Activated CD4-positive, CD25-positive, alpha-beta regulatory T cell (primary cell): ENCODE data around the gene SLC35A3.
"Not testable (repeated sequence)": the region's sequence is repeated elsewhere in the genome, so short reads cannot be mapped to it uniquely, and the experiment has no call there.

Source experiments
- DNase-seq, 4 experiments: peaks; one replicate each; lab custom pipeline; 2025; lab: John Stamatoyannopoulos, UW

Gene SLC35A3

DNA sequence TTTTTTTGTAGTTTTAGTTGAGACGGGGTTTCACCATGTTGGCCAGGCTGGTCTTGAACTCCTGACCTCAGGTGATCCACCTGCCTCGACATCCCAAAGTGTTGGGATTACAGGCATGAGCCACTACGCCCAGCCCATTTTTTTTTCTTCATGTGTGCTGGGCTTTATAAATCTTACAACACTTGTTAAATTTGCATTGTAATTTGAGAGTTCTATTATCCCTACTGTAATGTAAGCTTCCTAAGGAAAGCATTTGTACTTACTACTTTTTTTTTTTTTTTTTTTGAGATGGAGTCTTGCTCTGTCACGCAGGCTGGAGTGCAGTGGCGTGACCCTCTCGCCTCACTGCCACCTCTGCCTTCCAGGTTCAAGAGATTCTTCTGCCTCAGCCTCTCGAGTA lies 2.3 kb downstream of the SLC35A3 start:
- not testable (repeated sequence) for DNase-seq

- DNase-seq, result no peak
Measured at GRCh38 chr1:99975529-99975928, 5.7 kb downstream of the SLC35A3 start.

DNA sequence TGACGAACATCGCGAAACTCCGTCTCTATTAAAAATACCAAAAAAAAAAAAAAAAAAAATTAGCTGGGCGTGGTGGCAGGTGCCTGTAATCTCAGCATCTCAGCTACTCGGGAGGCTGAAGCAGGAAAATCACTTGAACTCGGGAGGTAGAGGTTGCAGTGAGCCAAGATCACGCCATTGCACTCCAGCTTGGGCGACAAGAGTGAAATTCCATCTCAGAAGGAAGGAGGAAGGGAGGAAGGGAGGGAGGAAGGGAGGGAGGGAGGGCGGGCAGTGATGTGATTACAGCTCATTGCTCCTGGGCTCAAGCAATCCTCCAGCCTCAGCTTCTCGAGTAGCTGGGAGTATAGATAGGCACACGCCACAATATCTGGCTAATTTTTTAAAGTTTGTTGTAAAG lies 7.5 kb downstream of the SLC35A3 start:
- DNase-seq, result not testable (repeated sequence)

- DNase-seq, result no peak
Measured at GRCh38 chr1:99978218-99978617, 8.4 kb downstream of the SLC35A3 start.

GRCh38 chr1:99979091-99979490 lies 9.3 kb downstream of the SLC35A3 start:
- no peak for DNase-seq

DNA sequence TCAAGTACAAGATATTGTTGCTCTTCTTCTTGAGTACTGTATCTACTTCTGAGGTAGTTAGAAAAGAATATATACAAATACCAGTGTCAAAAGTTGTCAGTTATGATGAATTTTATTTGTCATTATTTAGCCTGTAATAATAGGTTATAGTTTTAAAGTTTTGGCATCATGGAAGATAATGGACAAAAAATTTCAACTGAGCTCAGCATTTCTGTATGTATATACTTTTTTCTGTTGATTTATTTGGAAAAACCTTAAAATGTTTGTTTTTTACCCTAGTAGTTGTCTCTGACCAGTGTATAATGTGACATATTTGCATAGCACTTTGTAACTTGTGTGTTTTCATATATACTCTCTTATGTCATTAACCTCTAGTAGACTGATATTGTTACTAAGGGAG lies 11.1 kb downstream of the SLC35A3 start:
- no peak for DNase-seq

- no peak for DNase-seq
Measured at GRCh38 chr1:99986656-99987225, 16.9 kb downstream of the SLC35A3 start.

DNA sequence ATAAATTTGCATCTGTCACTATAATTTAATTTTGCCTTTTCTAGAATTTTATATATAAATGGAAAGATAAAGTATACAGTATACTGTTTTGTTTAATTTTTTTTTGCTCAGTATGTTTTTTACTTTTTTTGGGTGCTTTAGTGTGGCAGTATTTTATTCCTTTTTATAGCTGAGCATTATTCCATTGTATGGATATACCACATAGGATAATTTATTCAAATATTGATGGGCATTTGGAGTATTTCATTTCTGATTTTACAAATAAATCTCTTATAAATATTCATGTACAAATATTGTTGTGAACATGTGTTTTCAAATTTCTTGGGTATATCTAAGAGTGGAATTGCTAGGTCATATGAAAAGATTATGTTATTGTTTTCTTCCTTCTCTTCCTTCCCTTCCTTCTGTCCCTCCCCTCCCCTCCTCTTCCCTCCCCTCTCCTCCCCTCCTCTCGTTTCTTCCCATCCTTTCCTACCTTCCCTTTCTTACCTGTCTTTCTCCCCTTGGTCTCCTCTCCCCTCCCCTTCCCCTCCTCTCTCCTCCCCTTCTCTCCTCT lies 18.5 kb downstream of the SLC35A3 start:
- no peak for DNase-seq

GRCh38 chr1:99992044-99992722 lies 22.4 kb downstream of the SLC35A3 start:
- no peak for DNase-seq

GRCh38 chr1:99992760-99993467 lies 23.1 kb downstream of the SLC35A3 start:
- DNase-seq, result no peak

DNA sequence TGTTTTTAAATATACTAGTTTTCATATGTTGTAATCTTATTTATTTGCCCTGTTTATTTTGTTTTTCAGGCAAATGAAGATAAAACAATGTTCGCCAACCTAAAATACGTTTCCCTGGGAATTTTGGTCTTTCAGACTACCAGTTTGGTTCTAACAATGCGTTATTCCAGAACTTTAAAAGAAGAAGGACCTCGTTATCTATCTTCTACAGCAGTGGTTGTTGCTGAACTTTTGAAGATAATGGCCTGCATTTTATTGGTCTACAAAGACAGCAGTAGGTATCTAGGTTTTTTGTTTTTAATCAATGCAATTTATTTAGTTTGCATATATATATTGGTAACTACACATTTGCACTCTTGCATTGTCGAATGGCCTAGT lies 23.7 kb downstream of the SLC35A3 start:
- no peak for DNase-seq

DNA sequence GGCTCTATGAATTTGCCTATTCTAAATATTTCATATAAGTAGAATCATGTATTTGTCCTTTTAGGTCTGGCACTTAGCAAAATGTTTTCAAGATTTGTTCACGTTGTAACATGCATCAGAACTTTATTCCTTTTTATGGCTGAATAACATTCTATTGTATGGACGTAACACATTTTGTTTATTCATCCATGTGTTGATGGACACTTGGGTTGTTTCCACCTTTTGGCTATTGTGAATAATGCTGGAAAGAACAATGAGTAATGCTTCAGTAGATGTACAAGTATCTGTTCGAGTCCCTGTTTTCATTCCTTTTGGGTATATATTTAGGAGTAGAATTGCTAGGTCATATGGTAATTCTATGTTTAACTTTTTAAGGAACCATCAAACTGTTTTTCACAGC lies 24.7 kb downstream of the SLC35A3 start:
- DNase-seq, result no peak

GRCh38 chr1:99996951-99997350 lies 27.2 kb downstream of the SLC35A3 start:
- no peak for DNase-seq

- no peak for DNase-seq
Measured at GRCh38 chr1:100001462-100001861, 31.7 kb downstream of the SLC35A3 start.

DNA sequence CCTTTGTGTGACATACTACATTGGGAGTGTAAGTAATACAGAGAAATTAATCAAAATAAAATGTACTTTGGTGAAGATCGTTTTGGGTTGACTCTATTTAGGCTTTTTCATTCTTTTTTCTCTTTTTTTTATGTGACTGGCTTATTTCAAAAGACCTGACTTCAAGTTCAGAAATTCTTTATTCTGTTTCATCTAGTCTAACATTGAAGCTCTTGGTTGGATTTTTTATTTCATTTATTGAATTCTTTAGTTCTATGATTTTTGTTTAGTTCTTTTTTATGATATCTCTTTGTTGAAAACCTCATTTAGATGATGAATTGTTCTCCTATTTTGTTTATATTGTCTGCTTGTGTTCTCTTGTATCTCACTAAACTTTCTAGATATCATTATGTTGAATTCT lies 35.6 kb downstream of the SLC35A3 start:
- no peak for DNase-seq

- no peak for DNase-seq
Measured at GRCh38 chr1:100006688-100007087, 36.9 kb downstream of the SLC35A3 start.

DNA sequence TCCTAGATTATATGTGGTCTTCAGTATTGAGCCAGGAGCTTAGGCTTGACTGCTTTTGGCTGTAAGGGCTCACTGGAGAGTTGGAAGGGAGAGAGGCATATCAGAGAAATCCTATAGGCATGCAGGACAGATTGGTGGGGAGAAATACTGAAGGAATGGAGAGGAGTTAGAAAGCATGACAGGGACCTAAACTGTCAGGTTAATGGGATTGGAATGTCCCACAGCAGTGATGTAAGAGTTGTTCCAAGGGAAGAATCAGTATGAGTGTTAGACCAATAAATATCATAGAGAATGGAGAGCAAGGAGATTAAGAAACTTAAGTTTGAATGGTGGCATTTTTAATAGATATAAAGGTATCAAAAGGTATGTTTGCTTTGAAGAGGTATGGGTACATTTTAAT lies 39.7 kb downstream of the SLC35A3 start:
- DNase-seq, result no peak

DNA sequence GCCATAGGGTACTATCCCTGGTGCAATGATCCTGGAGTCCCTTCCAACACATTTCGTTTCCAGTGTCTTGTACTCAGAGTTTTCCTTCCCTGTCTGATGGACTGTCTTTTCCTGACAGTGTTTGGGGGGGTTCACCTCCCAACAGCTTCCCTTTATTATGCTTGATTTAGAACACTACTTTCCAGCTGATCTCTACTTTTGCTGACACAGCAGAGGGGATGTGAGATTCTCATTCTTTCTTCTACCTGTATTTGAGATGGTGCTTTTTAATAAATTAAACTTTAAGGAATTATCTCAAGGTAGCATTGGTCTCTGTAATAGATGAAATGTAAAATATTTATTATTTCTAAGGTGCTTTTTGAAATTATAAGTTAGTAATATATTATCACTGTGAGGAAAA lies 41.0 kb downstream of the SLC35A3 start:
- no peak for DNase-seq

GRCh38 chr1:100019220-100019619 lies 49.4 kb downstream of the SLC35A3 start:
- DNase-seq, result no peak

DNA sequence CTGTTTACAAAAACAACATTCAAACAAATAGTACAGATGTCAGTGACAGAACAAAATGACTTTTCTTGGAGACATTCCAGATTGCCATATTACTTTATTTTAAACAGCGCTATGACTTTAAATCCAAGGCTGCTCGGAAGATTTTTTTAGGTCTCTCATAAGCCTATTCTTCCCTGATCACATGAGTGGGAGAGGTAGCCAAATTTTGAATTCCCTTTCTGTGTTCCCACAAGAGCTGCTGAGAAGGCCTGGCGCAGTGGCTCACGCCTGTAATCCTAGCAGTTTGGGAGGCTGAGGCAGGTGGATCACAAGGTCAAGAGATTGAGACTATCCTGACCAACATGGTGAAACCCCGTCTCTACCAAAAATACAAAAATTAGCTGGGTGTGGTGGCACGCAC lies 53.7 kb downstream of the SLC35A3 start:
- DNase-seq, result no peak

DNA sequence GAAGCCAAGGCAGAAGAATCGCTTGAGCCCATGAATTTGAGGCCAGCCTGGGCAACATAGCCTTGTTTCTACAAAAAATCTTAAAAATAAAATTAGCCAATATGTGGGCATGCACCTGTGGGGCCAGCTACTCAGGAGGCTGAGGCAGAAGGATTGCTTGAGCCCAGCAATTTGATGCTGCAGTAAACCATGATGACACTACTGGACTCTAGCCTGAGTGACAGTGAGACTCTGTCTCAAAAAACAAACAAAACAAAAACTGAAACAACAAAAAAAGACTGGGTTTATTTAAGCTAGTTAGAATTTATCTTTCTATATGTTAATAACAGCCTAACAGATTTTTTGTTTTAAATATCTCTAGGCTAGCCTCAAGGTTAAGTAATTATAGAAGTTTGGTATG lies 57.4 kb downstream of the SLC35A3 start:
- no peak for DNase-seq

DNA sequence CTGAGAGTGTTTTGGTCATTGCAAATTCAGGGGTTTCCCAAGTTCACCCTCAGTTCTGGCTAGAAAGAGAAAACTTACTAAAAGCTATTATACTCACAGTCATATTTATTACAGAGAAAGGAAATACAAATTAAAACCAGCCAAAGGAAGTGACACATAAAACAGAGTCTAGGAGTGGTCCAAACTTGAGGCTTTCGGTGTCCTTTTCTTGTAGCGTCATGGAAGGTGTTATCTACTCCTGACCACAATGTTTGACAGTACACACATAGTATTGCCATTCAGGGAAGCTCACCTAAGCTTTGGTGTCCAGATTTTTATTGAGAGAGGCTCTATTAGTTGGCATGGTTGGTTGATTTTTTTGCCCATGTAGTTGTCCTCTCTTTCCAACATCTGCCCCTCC lies 59.0 kb downstream of the SLC35A3 start:
- DNase-seq, result no peak

DNA sequence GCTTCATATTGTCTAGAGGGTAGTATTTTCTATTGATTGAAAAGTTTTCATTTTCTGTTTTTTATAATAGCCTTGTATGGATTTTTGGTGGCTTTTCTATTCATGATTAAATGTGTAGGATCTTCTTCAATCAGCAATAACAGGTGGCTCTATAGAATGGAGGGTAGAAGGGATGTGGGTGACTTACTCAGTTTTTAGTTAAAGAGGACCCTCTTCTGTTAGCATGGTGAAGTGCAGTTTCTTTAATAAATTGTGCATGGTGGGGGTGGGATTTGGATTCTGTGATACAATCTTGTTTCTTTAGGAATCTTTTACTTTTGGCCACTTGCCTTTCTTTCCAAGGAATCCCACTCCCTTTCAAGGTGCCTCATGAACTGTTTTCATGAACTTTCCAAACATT lies 64.7 kb downstream of the SLC35A3 start:
- no peak for DNase-seq
